ENCODE results near the gene SLC5A10. TPM values are rescaled to one million over a fixed set of nuclear protein-coding genes. Genes with fewer than 3 reads are reported as not detected.

SLC5A10 gene
- total RNA-seq, 1 experiment from 2014 or later, result 0.13 TPM

DNA sequence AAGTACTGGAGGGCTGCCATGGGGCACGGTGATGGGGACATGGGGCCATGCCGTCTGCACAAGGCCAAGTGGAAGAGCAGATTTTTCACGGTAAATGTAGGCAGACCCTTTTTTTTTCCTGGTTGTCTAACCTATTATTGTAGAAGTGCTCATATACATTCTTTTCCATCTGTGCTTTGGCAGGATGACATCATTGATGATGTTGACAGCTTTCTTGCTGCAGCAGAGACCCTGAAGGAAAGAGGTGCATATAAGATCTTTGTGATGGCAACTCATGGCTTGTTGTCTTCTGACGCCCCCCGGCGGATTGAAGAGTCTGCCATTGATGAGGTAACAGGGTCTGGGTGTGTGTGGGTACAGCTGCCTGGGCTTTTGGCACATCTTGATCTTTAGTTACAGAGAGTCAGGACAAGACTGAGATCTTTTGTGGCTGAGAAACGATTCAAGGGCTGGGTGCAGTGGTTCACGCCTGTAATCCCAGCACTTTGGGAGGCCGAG, 23.3 kb upstream of the SLC5A10 start:
- Histone ChIP-seq H3K4me1 (replicated peaks) (no peaks in the 10 kb centered on the region), H3K27ac (no peak overlapping the region)
- no peak for DNase-seq (ENCODE audit: low read depth in 1 of 2, low spot score in 2 of 2)

DNA sequence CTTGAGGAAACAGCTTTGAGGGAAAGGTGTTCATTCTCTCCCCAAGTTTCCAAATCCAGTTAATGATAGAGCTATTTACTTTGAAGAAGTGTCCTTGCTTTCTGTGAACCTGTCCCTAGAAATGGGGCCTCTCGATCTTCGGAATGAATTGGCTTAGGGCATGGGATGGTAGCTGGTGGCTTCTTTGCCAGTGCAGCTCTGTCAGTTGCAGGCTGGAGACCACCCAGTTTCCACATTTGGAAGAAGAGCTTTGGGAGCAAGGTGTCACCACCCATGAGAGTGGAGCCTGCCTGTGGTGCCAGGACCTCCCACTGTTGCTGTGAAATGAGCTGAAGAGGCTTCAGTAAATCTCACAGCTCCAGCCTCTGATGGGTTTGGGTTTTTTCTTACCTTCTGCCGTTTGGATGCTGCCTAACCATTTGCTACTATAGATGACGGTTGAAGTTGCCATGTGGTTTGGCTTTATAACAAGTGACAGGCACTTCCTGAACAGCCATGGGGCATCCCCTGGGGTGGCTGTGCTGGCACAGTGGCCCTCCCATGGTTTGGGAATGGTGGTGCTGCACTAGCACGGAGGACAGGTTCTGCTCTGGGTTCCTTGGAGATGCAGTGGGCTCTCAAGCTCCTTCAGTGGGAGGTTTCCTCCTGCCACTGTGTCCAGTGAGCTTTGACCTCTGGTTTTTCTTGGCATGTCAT, 19.5 kb upstream of the SLC5A10 start:
- Histone ChIP-seq H3K4me1 (replicated peaks) (no peaks in the 10 kb centered on the region), H3K36me3 (0 out of 2 replicates have a peak, but pooled peaks cover 3% of the 10 kb centered on the region), H3K9me3 (replicated peaks) (no peaks in the 10 kb centered on the region), H3K27ac (no peak overlapping the region), H3K4me3 (no peak overlapping the region), H3K27me3 (replicated peaks) (no peaks in the 10 kb centered on the region)
- no peak for DNase-seq (ENCODE audit: low read depth in 1 of 2, low spot score in 2 of 2)

More for the DNA sequence above, 23.3 kb upstream of the SLC5A10 start:
- 0 out of 2 replicates have a peak, but pooled peaks cover 8% of the 10 kb centered on the region for H3K36me3 ChIP-seq
- H3K9me3 ChIP-seq (replicated peaks), result no peaks in the 10 kb centered on the region
- H3K4me3 ChIP-seq, result no peak overlapping the region
- no peaks in the 10 kb centered on the region for H3K27me3 ChIP-seq (replicated peaks)

DNA sequence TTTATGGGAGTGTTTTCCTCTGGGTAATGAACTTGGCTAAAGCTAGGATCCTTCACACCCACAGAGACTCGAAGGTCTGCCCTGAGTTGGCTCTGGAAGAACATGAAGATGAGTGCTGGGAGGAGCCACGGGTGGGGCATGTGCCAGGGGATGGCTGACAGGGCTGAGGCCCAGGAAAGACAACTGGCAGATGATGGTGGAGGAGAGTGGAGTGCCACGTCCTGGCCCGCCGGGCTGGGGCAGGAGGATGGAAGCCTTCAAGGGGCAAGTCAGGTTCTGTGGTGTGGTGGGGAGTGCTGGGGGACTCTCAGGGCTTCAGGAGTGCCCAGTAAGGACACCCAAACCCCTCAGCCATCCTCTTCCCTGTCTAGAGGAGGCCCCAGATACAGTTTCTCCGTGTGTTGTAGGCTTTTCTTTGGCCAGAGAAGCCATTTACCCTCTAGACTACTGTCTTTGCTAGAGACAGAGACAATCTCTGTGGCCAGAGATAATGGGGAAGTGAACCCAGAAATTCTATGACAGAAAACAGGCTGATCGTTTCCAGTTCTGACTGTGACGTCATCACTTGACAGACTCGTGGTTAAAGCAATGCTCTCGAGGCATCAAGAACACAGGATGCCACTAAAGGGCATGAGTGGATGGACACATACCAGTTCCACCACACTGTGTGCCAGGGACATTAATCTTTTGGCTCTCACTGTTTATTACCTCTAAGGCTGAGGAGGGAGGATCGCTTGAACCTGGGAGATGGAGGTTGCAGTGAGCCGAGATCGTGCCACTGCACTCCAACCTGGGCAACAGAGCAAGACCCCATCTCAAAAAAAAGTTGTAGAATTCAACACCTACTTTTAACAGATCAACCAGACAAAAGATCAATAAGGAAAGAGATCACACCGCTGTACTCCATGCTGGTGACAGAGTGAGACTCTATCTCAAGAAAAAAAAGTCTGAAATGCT, 18.6 kb upstream of the SLC5A10 start:
- H3K27me3 ChIP-seq (replicated peaks), result no peaks in the 10 kb centered on the region
- 0 out of 2 replicates have a peak, but pooled peaks cover 3% of the 10 kb centered on the region for H3K36me3 ChIP-seq
- H3K27ac ChIP-seq, result no peak overlapping the region
- no peak for DNase-seq (ENCODE audit: low read depth in 1 of 2, low spot score in 2 of 2)
- no peaks in the 10 kb centered on the region for H3K9me3 ChIP-seq (replicated peaks)
- H3K4me3 ChIP-seq, result no peak overlapping the region
- no peaks in the 10 kb centered on the region for H3K4me1 ChIP-seq (replicated peaks)

DNA sequence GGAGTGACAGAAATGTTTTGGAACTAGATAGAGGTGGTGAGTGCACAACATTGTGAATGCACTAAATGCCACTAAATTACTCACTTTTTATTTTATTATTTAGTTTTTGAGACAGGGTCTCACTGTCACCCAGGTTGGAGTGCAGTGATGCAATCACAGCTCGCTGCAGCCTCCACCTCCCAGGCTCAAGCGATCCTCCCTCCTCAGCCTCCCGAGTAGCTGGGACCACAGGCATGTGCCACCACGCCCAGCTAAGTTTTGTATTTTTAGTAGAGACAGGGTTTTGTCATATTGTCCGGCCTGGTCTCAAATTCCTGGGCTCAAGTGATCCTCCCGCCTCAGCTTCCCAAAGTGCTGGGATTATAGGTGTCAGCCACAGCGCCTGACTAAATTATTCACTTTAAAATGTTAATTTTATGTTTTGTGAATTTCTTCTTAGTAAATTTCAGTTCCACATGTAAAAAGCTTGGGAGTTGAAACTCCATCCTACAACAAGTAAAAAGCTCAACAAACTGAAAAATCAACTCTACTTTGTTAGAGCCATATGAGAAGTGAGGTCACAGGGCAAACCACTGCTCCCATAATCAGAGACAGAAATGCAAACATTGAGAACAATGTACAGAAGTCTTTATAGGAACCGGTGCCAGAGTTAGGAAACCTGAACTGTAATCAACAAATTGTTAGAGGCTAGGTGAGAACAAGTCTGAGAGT, 13.8 kb upstream of the SLC5A10 start:
- DNase-seq (ENCODE audit: low read depth in 1 of 2, low spot score in 2 of 2), result no peak
- Histone ChIP-seq H3K36me3 (no peaks in the 10 kb centered on the region), H3K27ac (no peak overlapping the region), H3K9me3 (replicated peaks) (no peaks in the 10 kb centered on the region), H3K4me3 (no peak overlapping the region), H3K27me3 (replicated peaks) (no peaks in the 10 kb centered on the region), H3K4me1 (replicated peaks) (no peaks in the 10 kb centered on the region)

DNA sequence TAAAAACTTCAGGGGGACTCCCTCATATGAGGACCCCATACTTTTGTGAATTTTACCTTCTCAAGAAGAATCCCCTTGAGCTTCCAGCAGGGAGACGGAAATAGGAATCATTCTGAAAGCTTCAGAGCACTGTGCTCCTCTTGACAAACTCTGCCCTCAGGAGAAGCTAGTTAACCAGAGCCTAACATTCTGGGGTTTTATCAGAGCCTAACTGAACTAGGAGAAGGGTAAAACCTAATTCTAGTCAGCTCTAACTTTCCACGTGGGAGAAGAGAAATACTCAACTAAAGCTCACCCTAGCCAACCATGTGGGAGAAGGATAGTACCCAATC, 13.3 kb upstream of the SLC5A10 start:
- H3K9me3 ChIP-seq (replicated peaks), result no peaks in the 10 kb centered on the region
- no peaks in the 10 kb centered on the region for H3K4me1 ChIP-seq (replicated peaks)
- H3K27ac ChIP-seq, result no peak overlapping the region
- no peak overlapping the region for H3K4me3 ChIP-seq
- DNase-seq (ENCODE audit: low read depth in 1 of 2, low spot score in 2 of 2), result no peak
- no peaks in the 10 kb centered on the region for H3K27me3 ChIP-seq (replicated peaks)
- no peaks in the 10 kb centered on the region for H3K36me3 ChIP-seq

DNA sequence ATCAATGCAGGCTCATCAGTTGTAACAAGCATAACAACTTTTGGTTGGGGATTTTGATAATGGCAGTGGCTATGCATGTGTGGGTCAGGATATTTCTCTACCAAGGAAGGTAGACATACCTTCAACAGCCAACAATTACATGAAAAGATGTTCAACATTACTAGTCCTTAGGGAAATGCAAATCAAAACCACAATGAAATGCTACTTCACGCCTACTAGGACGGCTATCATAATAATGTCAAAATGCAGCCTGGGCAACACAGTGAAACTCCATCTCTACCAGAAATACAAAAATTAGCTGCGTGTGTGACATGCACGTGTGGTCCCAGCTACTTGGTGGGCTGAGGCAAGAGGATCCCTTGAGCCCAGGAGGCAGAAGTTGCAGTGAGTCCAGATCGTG, 7.3 kb upstream of the SLC5A10 start:
- Histone ChIP-seq H3K4me3 (no peak overlapping the region), H3K9me3 (replicated peaks) (no peaks in the 10 kb centered on the region), H3K36me3 (no peaks in the 10 kb centered on the region), H3K4me1 (replicated peaks) (no peaks in the 10 kb centered on the region), H3K27me3 (replicated peaks) (peaks cover 13% of the 10 kb centered on the region; the same call in 1 of the 2 replicates), H3K27ac (no peak overlapping the region)
- DNase-seq (ENCODE audit: low read depth in 1 of 2, low spot score in 2 of 2), result no peak

DNA sequence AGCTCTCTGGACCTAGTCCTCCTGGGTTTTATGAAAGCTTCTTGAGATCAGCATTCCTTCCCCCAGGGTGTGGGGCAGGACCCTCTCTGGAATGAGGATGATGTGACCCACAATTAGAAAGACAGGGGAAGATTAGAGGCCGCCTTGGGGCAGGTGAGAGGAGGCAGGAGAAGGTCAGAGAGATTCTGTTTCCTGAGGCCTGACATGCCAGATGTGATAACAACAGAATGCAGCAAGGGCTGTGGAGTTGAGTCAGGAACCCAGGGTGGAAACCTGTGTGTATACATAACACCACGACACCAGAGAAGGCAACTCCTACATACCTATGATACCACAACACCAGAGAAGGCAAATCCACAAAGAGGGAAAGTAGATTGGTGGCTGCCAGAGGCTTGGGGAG, 5.4 kb upstream of the SLC5A10 start:
- H3K36me3 ChIP-seq, result no peaks in the 10 kb centered on the region
- no peaks in the 10 kb centered on the region for H3K9me3 ChIP-seq (replicated peaks)
- no peaks in the 10 kb centered on the region for H3K4me1 ChIP-seq (replicated peaks)
- peaks cover 13% of the 10 kb centered on the region; the same call in 1 of the 2 replicates for H3K27me3 ChIP-seq (replicated peaks)
- no peak for DNase-seq (ENCODE audit: low read depth in 1 of 2, low spot score in 2 of 2)
- H3K27ac ChIP-seq, result no peak overlapping the region
- H3K4me3 ChIP-seq, result no peak overlapping the region

DNA sequence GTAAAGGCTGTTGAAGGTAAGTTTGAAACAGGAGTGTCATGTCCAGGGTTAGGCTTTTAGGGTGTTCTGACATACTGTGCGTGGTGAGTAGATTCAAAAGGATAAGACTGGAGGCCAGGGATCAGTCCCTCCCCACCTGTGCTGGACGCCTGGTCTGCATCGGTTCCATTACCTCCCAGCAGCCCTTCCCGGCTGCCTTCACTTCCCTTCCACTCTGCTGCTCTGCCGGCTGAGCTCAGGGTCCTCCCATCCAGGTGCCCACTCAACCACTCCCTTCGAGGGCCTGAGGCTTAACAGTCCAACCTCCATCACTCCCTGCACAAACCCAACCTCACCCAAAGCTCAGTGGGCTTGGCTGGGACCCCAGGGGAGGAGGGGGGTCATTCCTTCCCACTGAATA, 4.1 kb upstream of the SLC5A10 start:
- no peaks in the 10 kb centered on the region for H3K36me3 ChIP-seq
- DNase-seq (ENCODE audit: low read depth in 1 of 2, low spot score in 2 of 2), result no peak
- H3K4me1 ChIP-seq (replicated peaks), result no peaks in the 10 kb centered on the region
- no peak overlapping the region for H3K4me3 ChIP-seq
- H3K9me3 ChIP-seq (replicated peaks), result no peaks in the 10 kb centered on the region
- H3K27me3 ChIP-seq (replicated peaks), result peaks cover 13% of the 10 kb centered on the region; the same call in 1 of the 2 replicates
- no peak overlapping the region for H3K27ac ChIP-seq

DNA sequence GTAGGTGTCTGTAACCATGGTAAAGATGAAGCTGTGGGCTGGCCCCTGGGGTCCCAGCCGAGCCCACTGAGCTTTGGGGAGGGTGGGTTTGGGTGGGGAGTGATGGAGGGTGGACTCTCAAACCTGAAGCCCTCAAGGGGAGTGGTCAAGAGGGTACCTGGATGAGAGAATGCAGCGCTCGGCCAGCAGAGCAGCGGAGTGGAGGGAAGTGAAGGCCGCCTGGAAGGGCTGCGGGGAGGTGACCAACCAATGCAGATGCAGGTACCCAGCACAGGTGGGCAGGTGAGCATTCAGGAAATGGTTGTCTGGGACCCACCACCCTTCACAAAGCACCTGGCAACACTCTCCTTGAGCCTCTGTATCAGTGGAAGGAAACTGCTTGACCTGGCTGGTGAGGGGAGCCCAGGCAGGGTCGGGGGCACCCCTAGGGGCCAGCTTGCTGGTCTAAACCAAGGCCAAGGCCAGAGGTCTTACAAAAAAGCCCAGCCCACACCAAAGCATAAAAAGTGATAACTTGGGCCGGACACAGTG, 3.4 kb upstream of the SLC5A10 start:
- H3K27me3 ChIP-seq (replicated peaks), result peaks cover 13% of the 10 kb centered on the region; the same call in 1 of the 2 replicates
- no peak overlapping the region for H3K4me3 ChIP-seq
- no peaks in the 10 kb centered on the region for H3K36me3 ChIP-seq
- H3K4me1 ChIP-seq (replicated peaks), result no peaks in the 10 kb centered on the region
- H3K27ac ChIP-seq, result no peak overlapping the region
- no peak for DNase-seq (ENCODE audit: low read depth in 1 of 2, low spot score in 2 of 2)
- H3K9me3 ChIP-seq (replicated peaks), result no peaks in the 10 kb centered on the region

DNA sequence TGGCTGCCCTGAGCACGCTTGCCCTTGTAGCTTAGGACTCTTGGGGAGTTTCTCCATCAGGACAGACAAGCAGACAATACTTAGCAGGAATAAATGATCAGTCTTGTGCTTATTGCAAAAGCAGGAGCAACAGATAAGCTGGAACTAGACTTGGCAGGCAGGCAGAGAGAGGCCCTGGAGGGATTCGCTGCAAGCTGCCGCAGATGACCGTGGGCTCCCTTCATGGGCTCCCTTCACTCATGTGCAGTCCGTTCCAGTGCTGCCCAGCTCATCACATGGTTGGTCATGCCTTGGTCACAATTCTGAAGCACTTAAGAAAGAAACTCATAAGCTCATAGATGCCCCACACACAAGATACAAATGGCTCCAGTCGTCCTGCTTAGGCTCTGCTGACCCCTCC, 2.4 kb upstream of the SLC5A10 start:
- Histone ChIP-seq H3K4me1 (replicated peaks) (no peaks in the 10 kb centered on the region), H3K4me3 (no peak overlapping the region), H3K9me3 (replicated peaks) (no peaks in the 10 kb centered on the region), H3K27ac (no peak overlapping the region), H3K36me3 (no peaks in the 10 kb centered on the region), H3K27me3 (replicated peaks) (peaks cover 13% of the 10 kb centered on the region; the same call in 1 of the 2 replicates)
- DNase-seq (ENCODE audit: low read depth in 1 of 2, low spot score in 2 of 2), result no peak

DNA sequence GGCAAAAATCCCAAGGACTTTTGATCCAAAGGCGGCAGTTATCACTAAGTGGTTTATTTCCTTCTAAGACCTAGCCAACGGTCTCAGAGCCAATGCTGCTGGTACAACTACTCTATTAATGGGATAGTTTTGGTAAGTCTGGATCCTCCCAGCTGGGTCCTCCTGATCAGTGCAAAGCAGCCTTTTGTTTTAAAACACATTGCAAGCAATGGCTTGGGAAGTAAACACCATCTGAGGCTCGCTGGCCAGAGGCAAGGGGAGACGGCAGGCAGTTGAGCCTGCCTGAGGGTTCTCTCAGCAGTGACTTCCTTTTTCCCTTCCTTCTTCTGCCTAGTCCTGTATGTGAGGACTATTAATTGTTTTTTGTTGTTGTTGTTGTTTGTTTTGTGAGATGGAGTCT, 1.6 kb upstream of the SLC5A10 start:
- no peak for DNase-seq (ENCODE audit: low read depth in 1 of 2, low spot score in 2 of 2)
- Histone ChIP-seq H3K36me3 (no peaks in the 10 kb centered on the region), H3K4me1 (replicated peaks) (no peaks in the 10 kb centered on the region), H3K9me3 (replicated peaks) (no peaks in the 10 kb centered on the region), H3K4me3 (no peak overlapping the region), H3K27ac (no peak overlapping the region), H3K27me3 (replicated peaks) (peaks cover 11% of the 10 kb centered on the region; the same call in 1 of the 2 replicates)

DNA sequence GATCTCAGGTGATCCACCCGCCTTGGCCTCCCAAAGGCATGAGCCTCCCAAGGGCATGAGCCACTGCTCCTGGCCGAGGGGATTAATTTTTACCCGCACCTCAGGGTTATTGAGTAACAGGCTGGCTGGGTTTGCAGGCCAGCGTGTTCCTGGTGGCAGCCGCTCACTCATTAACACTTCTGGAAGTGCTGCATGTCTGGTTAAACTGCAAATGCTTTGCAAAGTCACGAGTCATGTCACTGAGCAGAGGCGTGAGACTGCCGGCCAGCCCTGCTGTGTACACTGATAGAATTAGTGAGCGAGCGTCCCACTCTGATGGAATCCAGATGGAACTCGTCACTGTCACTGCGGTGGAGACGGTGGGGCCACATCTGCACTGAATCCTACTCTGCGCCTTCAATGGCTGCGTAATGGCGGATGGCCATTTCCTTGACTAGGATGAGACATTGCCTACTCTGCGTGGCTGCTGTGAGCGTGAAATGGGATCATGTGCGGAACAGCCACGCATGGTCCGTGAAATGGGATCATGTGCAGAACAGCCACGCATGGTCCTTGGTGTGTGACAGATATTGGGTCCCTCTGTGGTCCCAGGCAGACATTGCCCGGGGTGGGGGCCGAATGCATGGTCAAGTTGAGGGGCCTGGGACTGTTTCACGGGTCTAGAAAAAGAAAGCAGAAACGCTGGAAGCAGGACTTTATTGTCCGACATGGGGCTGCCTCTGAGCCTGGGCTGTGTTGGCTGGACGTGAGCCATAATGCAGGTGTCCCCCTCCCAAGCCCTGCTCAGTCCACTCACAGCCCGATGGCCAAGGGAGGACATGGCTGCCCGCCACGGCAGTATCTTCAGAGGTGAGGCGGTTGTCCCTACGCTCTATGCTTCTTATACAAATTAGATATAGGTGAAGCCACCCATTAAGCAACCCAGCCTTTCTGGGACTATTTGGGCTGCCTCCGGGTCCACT, 740 bp upstream of the SLC5A10 start:
- Histone ChIP-seq H3K36me3 (no peaks in the 10 kb centered on the region), H3K27me3 (replicated peaks) (peaks cover 4% of the 10 kb centered on the region; the same call in 1 of the 2 replicates), H3K9me3 (replicated peaks) (no peaks in the 10 kb centered on the region), H3K4me1 (replicated peaks) (no peaks in the 10 kb centered on the region), H3K4me3 (no peak overlapping the region), H3K27ac (no peak overlapping the region)
- DNase-seq (ENCODE audit: low read depth in 1 of 2, low spot score in 2 of 2), result no peak

Measured in SJSA1 (cell line).